ENCODE results near the gene AHNAK. TPM values are rescaled to one million over a fixed set of nuclear protein-coding genes. Genes with fewer than 3 reads are reported as not detected.
"Not testable (repeated sequence)": the region's sequence is repeated elsewhere in the genome, so short reads cannot be mapped to it uniquely, and the experiment has no call there.

AHNAK gene
- total RNA-seq, 1 experiment from 2014 or later, result 184 TPM

- DNase-seq (ENCODE audit: low read depth), result no peak
Measured at GRCh38 chr11:62388999-62389398, 157.6 kb downstream of the AHNAK start.

- DNase-seq (ENCODE audit: low read depth), result no peak
Measured at GRCh38 chr11:62387381-62387780, 159.2 kb downstream of the AHNAK start.

GRCh38 chr11:62386083-62386482, 160.5 kb downstream of the AHNAK start:
- DNase-seq (ENCODE audit: low read depth), result not testable (repeated sequence)

GRCh38 chr11:62383822-62384221, 162.8 kb downstream of the AHNAK start:
- DNase-seq (ENCODE audit: low read depth), result no peak

Other genes starting within 250 kb of the AHNAK start
- gene SCGB1D4, start 247.7 kb downstream of the AHNAK start, total RNA-seq (2014; rRNA removed; shearing (Covaris generic)), result not detected in 2 replicates
- 1.9 TPM in 2 replicates for gene ASRGL1, start 209.4 kb downstream of the AHNAK start, total RNA-seq (2014; rRNA removed; shearing (Covaris generic))
- gene SCGB1A1, start 127.8 kb downstream of the AHNAK start, total RNA-seq (2014; rRNA removed; shearing (Covaris generic)), result not detected in 2 replicates
- gene EEF1G, start 27.1 kb upstream of the AHNAK start, total RNA-seq (2014; rRNA removed; shearing (Covaris generic)), result 841 and 1,053 TPM in 2 replicates
- gene TUT1, start 44.7 kb upstream of the AHNAK start, total RNA-seq (2014; rRNA removed; shearing (Covaris generic)), result 4.7 and 5.3 TPM in 2 replicates
- gene MTA2, start 55.1 kb upstream of the AHNAK start, total RNA-seq (2014; rRNA removed; shearing (Covaris generic)), result 91.2 and 103 TPM in 2 replicates
- 7.1 and 13.8 TPM in 2 replicates for gene EML3, start 66.0 kb upstream of the AHNAK start, total RNA-seq (2014; rRNA removed; shearing (Covaris generic))
- 2.5 and 3.6 TPM in 2 replicates for gene ROM1, start 66.5 kb upstream of the AHNAK start, total RNA-seq (2014; rRNA removed; shearing (Covaris generic))
- gene B3GAT3, start 75.2 kb upstream of the AHNAK start, total RNA-seq (2014; rRNA removed; shearing (Covaris generic)), result 23.3 and 27.1 TPM in 2 replicates
- gene GANAB, start 99.8 kb upstream of the AHNAK start, total RNA-seq (2014; rRNA removed; shearing (Covaris generic)), result 136 and 159 TPM in 2 replicates
- 10.7 and 14.8 TPM in 2 replicates for gene INTS5, start 106.5 kb upstream of the AHNAK start, total RNA-seq (2014; rRNA removed; shearing (Covaris generic))
- 69.0 and 73.3 TPM in 2 replicates for gene C11orf98, start 118.4 kb upstream of the AHNAK start, total RNA-seq (2014; rRNA removed; shearing (Covaris generic))
- gene CSKMT, start 118.5 kb upstream of the AHNAK start, total RNA-seq (2014; rRNA removed; shearing (Covaris generic)), result 3.8 and 5.6 TPM in 2 replicates
- 19.6 and 26.6 TPM in 2 replicates for gene UQCC3, start 124.9 kb upstream of the AHNAK start, total RNA-seq (2014; rRNA removed; shearing (Covaris generic))
- gene LBHD1, start 125.5 kb upstream of the AHNAK start, total RNA-seq (2014; rRNA removed; shearing (Covaris generic)), result 4.6 and 6.1 TPM in 2 replicates
- 107 and 128 TPM in 2 replicates for gene UBXN1, start 132.3 kb upstream of the AHNAK start, total RNA-seq (2014; rRNA removed; shearing (Covaris generic))
- 6.0 and 6.2 TPM in 2 replicates for gene LRRN4CL, start 142.7 kb upstream of the AHNAK start, total RNA-seq (2014; rRNA removed; shearing (Covaris generic))
- 65.0 and 71.0 TPM in 2 replicates for gene BSCL2, start 160.6 kb upstream of the AHNAK start, total RNA-seq (2014; rRNA removed; shearing (Covaris generic))
- gene GNG3, start 160.9 kb upstream of the AHNAK start, total RNA-seq (2014; rRNA removed; shearing (Covaris generic)), result not detected in 2 replicates
- 10.2 and 11.8 TPM in 2 replicates for gene HNRNPUL2, start 180.7 kb upstream of the AHNAK start, total RNA-seq (2014; rRNA removed; shearing (Covaris generic))
- 56.6 and 68.4 TPM in 2 replicates for gene TTC9C, start 181.7 kb upstream of the AHNAK start, total RNA-seq (2014; rRNA removed; shearing (Covaris generic))
- 10.1 and 11.4 TPM in 2 replicates for gene ZBTB3, start 207.4 kb upstream of the AHNAK start, total RNA-seq (2014; rRNA removed; shearing (Covaris generic))
- 182 and 189 TPM in 2 replicates for gene POLR2G, start 214.8 kb upstream of the AHNAK start, total RNA-seq (2014; rRNA removed; shearing (Covaris generic))
- 15.1 and 18.1 TPM in 2 replicates for gene TAF6L, start 224.6 kb upstream of the AHNAK start, total RNA-seq (2014; rRNA removed; shearing (Covaris generic))
- 88.3 and 110 TPM in 2 replicates for gene TMEM179B, start 240.6 kb upstream of the AHNAK start, total RNA-seq (2014; rRNA removed; shearing (Covaris generic))
- gene TMEM223, start 245.2 kb upstream of the AHNAK start, total RNA-seq (2014; rRNA removed; shearing (Covaris generic)), result 41.0 and 55.3 TPM in 2 replicates